Measurements from ENCODE around the gene TTC7B.

The TTC7B gene

DNA sequence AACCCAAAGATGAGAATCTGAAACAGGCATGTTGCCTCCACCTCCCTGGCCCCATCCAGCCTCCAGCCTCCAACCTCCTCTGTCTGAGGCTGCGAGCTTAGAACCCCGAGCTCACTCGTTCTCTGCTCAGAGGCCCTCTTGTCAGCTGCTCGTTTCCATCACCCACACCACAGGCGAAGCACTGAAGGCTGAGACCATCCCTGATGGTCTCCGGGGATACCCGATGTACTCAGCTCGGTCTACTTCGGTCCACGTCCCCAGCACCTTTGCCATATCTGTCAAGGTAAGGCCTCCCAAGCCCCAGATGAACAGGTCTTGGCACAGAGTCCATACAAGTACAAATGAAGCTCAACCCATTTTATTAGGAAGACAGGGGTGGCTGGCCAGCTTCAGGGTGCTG, 72.4 kb downstream of the TTC7B start:
- Histone ChIP-seq H3K9ac (no peak overlapping the region), H4K20me1 (ENCODE audit: insufficient read depth) (no peaks in the 10 kb centered on the region), H3K4me1 (ENCODE audit: low read depth, poor library complexity, severe bottlenecking) (no peaks in the 10 kb centered on the region), H3K27me3 (ENCODE audit: insufficient read depth, low read depth) (no peaks in the 10 kb centered on the region), H2AFZ (ENCODE audit: low read depth) (no peak overlapping the region), H3K36me3 (ENCODE audit: insufficient read depth) (no peaks in the 10 kb centered on the region), H3K4me2 (no peak overlapping the region), H3K27ac (no peak overlapping the region), H3K79me2 (ENCODE audit: insufficient read depth, low read depth) (no peaks in the 10 kb centered on the region), H3K4me3 (IDR thresholded peaks at IDR 0.05; ENCODE audit: insufficient read depth, low read depth, low read length) (no peak overlapping the region)
- TF ChIP-seq, protein P1, sequence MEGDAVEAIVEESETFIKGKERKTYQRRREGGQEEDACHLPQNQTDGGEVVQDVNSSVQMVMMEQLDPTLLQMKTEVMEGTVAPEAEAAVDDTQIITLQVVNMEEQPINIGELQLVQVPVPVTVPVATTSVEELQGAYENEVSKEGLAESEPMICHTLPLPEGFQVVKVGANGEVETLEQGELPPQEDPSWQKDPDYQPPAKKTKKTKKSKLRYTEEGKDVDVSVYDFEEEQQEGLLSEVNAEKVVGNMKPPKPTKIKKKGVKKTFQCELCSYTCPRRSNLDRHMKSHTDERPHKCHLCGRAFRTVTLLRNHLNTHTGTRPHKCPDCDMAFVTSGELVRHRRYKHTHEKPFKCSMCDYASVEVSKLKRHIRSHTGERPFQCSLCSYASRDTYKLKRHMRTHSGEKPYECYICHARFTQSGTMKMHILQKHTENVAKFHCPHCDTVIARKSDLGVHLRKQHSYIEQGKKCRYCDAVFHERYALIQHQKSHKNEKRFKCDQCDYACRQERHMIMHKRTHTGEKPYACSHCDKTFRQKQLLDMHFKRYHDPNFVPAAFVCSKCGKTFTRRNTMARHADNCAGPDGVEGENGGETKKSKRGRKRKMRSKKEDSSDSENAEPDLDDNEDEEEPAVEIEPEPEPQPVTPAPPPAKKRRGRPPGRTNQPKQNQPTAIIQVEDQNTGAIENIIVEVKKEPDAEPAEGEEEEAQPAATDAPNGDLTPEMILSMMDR (conservative IDR thresholded peaks at IDR 0.05; ENCODE audit: low read depth, low read length): no peak

DNA sequence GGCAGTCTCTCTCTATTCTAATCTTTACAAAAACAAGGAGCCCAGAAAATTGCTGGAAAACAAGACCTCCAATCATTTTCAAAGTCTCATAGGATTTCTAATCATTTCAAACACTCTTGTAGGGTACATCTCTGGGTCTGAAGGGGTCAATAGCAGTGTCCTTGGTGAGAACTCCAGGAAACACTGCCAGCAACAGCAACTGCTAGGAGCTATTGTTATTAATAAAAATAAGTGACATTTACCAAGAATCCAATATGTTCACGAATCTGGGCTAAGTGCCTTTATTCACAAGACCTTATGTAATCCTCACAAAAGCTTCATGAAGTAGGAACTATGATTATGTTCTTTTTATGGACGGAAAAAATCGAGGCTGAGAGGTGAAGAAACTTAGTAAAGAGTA, 72.8 kb downstream of the TTC7B start:
- H3K36me3 ChIP-seq (ENCODE audit: insufficient read depth): no peaks in the 10 kb centered on the region
- H4K20me1 ChIP-seq (ENCODE audit: insufficient read depth): no peaks in the 10 kb centered on the region
- H3K4me1 ChIP-seq (ENCODE audit: low read depth, poor library complexity, severe bottlenecking): no peaks in the 10 kb centered on the region
- H3K4me3 ChIP-seq (IDR thresholded peaks at IDR 0.05; ENCODE audit: insufficient read depth, low read depth, low read length): no peak overlapping the region
- H2AFZ ChIP-seq (ENCODE audit: low read depth): no peak overlapping the region
- no peak overlapping the region for H3K9ac ChIP-seq
- no peaks in the 10 kb centered on the region for H3K27me3 ChIP-seq (ENCODE audit: insufficient read depth, low read depth)
- no peak overlapping the region for H3K4me2 ChIP-seq
- TF ChIP-seq, protein P1 (conservative IDR thresholded peaks at IDR 0.05; ENCODE audit: low read depth, low read length): no peak
- no peaks in the 10 kb centered on the region for H3K79me2 ChIP-seq (ENCODE audit: insufficient read depth, low read depth)
- no peak overlapping the region for H3K27ac ChIP-seq

DNA sequence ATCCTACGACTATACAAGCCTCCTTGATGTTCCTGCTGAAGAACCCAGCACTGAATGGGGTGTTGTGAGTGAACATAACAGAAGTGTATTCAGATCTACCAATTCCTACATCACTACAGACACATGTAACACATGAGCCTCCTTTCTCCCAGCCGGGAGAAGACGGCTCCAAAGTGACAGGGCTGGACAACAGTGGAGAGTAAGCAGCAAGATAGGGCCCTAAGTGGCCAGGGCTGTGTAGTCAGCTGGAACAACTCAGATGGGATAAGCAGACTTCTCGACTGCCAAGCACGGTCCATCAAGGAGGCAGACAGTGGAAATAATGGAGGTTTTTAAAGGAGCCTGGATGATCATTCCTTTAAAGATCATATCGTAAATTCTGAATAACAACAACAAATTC, 73.5 kb downstream of the TTC7B start:
- TF ChIP-seq, protein P1 (conservative IDR thresholded peaks at IDR 0.05; ENCODE audit: low read depth, low read length): no peak

DNA sequence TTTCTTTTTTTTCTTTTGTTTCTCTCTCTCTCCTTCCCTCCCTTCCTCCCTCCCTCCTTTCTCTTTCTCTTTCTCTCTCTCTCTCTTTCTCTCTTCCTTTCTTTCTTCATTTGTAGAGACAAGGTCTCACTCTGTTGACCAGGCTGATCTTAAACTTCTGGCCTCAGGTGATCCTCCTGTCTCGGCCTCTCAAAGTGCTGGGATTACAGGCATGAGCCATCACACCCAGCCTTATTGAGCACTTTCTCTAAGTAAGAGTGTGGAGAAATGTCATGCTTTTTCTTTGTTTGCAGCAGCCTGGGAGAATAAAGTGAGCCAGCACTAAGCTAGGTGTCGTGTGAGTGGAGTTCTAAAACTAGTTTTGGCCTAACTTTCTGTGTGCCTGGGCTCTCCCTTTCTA, 74.0 kb downstream of the TTC7B start:
- no peaks in the 10 kb centered on the region for H3K4me1 ChIP-seq (ENCODE audit: low read depth, poor library complexity, severe bottlenecking)
- no peak overlapping the region for H3K4me3 ChIP-seq (IDR thresholded peaks at IDR 0.05; ENCODE audit: insufficient read depth, low read depth, low read length)
- no peaks in the 10 kb centered on the region for H3K79me2 ChIP-seq (ENCODE audit: insufficient read depth, low read depth)
- TF ChIP-seq, protein P1 (conservative IDR thresholded peaks at IDR 0.05; ENCODE audit: low read depth, low read length): no peak
- H3K9ac ChIP-seq: no peak overlapping the region
- no peak overlapping the region for H2AFZ ChIP-seq (ENCODE audit: low read depth)
- no peaks in the 10 kb centered on the region for H3K36me3 ChIP-seq (ENCODE audit: insufficient read depth)
- no peak overlapping the region for H3K27ac ChIP-seq
- no peaks in the 10 kb centered on the region for H4K20me1 ChIP-seq (ENCODE audit: insufficient read depth)
- no peaks in the 10 kb centered on the region for H3K27me3 ChIP-seq (ENCODE audit: insufficient read depth, low read depth)
- no peak overlapping the region for H3K4me2 ChIP-seq

More for the DNA sequence above, 73.5 kb downstream of the TTC7B start:
- Histone ChIP-seq H3K4me3 (IDR thresholded peaks at IDR 0.05; ENCODE audit: insufficient read depth, low read depth, low read length) (no peak overlapping the region), H2AFZ (ENCODE audit: low read depth) (no peak overlapping the region), H3K4me1 (ENCODE audit: low read depth, poor library complexity, severe bottlenecking) (no peaks in the 10 kb centered on the region), H3K36me3 (ENCODE audit: insufficient read depth) (no peaks in the 10 kb centered on the region), H4K20me1 (ENCODE audit: insufficient read depth) (no peaks in the 10 kb centered on the region), H3K27ac (no peak overlapping the region), H3K79me2 (ENCODE audit: insufficient read depth, low read depth) (no peaks in the 10 kb centered on the region), H3K9ac (no peak overlapping the region), H3K27me3 (ENCODE audit: insufficient read depth, low read depth) (no peaks in the 10 kb centered on the region), H3K4me2 (no peak overlapping the region)

DNA sequence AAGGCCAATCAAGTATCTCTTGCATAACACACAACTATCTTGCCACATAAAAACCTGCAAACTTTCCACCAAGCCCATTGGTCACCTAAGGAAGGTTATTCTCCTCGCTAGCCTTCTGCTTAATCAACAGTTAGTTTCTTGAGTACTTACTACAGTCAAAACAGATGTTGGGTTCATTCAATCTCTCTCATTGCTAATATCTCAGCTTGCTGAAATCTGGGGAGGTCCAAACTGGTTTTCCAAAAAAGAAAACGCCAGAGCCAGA, 74.6 kb downstream of the TTC7B start:
- Histone ChIP-seq H3K36me3 (ENCODE audit: insufficient read depth) (no peaks in the 10 kb centered on the region), H2AFZ (ENCODE audit: low read depth) (no peak overlapping the region), H3K9ac (no peak overlapping the region), H4K20me1 (ENCODE audit: insufficient read depth) (no peaks in the 10 kb centered on the region), H3K4me3 (IDR thresholded peaks at IDR 0.05; ENCODE audit: insufficient read depth, low read depth, low read length) (no peak overlapping the region), H3K4me2 (no peak overlapping the region), H3K4me1 (ENCODE audit: low read depth, poor library complexity, severe bottlenecking) (no peaks in the 10 kb centered on the region), H3K27me3 (ENCODE audit: insufficient read depth, low read depth) (no peaks in the 10 kb centered on the region), H3K79me2 (ENCODE audit: insufficient read depth, low read depth) (no peaks in the 10 kb centered on the region), H3K27ac (no peak overlapping the region)
- TF ChIP-seq, protein P1 (conservative IDR thresholded peaks at IDR 0.05; ENCODE audit: low read depth, low read length): no peak

Data from KMS-11 (cell line).